Adrenal gland (tissue), 12 donors: ENCODE data around the gene PPP2R5A. TPM values are rescaled to one million over a fixed set of nuclear protein-coding genes. Genes with fewer than 3 reads are reported as not detected.

Experiments
- DNase-seq, 7 donors: peaks; one replicate each; pipeline ENCODE4 v3.0.0-alpha.2; 2019 to 2020
- H3K27ac ChIP-seq, 5 donors: fragments of 200-600 bp; sonication (generic) in 4 of 5; 1 replicate in 3 of 5; 2 replicates in 2 of 5; pipeline versions ENCODE4 v1.5.1 to v1.8.0; 2016 to 2020; ENCODE audit warnings: mild to moderate bottlenecking in 1 of 5
- H3K27me3 ChIP-seq: fragments of 200-600 bp; 2 replicates; pipeline ENCODE4 v1.8.0; 2021
- H3K36me3 ChIP-seq, 2 donors: fragments of 200-600 bp; replicated peaks in 1 of 2; 1 replicate in 1 of 2; 2 replicates in 1 of 2; pipeline versions ENCODE4 v1.5.1 to v1.8.0; 2018 to 2022
- H3K4me1 ChIP-seq, 2 donors: fragments of 200-600 bp; replicated peaks in 1 of 2; 1 replicate in 1 of 2; 2 replicates in 1 of 2; pipeline versions ENCODE4 v1.5.1 to v1.8.0; 2018 to 2021
- H3K4me3 ChIP-seq, 4 donors: fragments of 200-600 bp; sonication (generic) in 3 of 4; one replicate each; pipeline ENCODE4 v1.5.1; 2016 to 2018
- H3K9me3 ChIP-seq, 3 donors: fragments of 200-600 bp; sonication (generic) in 1 of 3; replicated peaks in 1 of 3; 1 replicate in 2 of 3; 2 replicates in 1 of 3; pipeline versions ENCODE4 v1.5.1 to v1.8.0; 2016 to 2021
- POLR2A ChIP-seq, 2 donors: fragments of 450-650 bp; IDR thresholded peaks; one replicate each; pipeline ENCODE4 v1.6.1; 2017; ENCODE audit warnings: antibody characterized with exemption in 2 of 2, mild to moderate bottlenecking in 2 of 2, moderate library complexity in 1 of 2
- WGBS, 4 donors: extraction: QIAGEN DNeasy Blood & Tissue Kit in 2 of 4; methylation state at CpG; one replicate each; pipeline versions ENCODE4 v1.1.5 to v1.1.7; 2013 to 2017; 5-methylcytosine and 5-hydroxymethylcytosine counted together
- intact Hi-C, 2 donors: fragments of 100-400 bp; cut with DNase I; formaldehyde crosslinking; loops; one replicate each; pipeline versions ENCODE4 v1.14.1 to v1.15.0; 2022 to 2023
- polyA plus RNA-seq, 3 donors: library from polyadenylated mRNA; stranded (reverse); fragments of 200-250 nt in 2 of 3; fragments of 350-450 nt in 1 of 3; fragmentation: Illumina TruSeq in 1 of 3; extraction: RNeasy Lipid Tissue Mini Kit (QIAGEN cat#74804) in 1 of 3; gene quantifications; one replicate each; pipeline ENCODE4 v1.2.3, GENCODE V29; 2013 to 2014
- total RNA-seq, 9 donors: library from RNA; depleted of rRNA in 4 of 9; stranded (reverse); fragments of >200 nt in 4 of 9; fragments of 120-200 nt in 1 of 9; fragmentation: NEBNext Ultra II Directional in 1 of 9; extraction: Animal tissue kit (Norgen Biotek cat#: 25700) in 1 of 9; gene quantifications; one replicate each; pipeline versions ENCODE4 v1.1.0 to v1.2.4, GENCODE V29; 2013 to 2023
- TF ChIP-seq, protein P1 (sequence below), 6 experiments: fragments of 450-650 bp in 4 of 6; fragments of 200-600 bp in 2 of 6; sonication (generic) in 1 of 6; IDR thresholded peaks; 1 replicate in 5 of 6; 2 replicates in 1 of 6; pipeline versions ENCODE4 v1.5.1 to v1.8.0; 2016 to 2021; ENCODE audit warnings: antibody characterized with exemption in 6 of 6, mild to moderate bottlenecking in 2 of 6, moderate library complexity in 1 of 6
- donor health status: healthy with polysubstance abuse.
- donor health status: Bipolar disorder and iron deficiency.
- donor health status: DM: yes; HTN: yes; CAD: no.
- donor health status: DM: no; HTN: no; CAD: no.
- donor health status: DM: no; HTN: no; CAD: no.
- donor health status: DM: yes; HTN: yes; CAD: no.

Gene PPP2R5A
- total and polyA plus RNA-seq, 12 donors, result 11.8 to 27.5 (median 21.1) TPM

DNA sequence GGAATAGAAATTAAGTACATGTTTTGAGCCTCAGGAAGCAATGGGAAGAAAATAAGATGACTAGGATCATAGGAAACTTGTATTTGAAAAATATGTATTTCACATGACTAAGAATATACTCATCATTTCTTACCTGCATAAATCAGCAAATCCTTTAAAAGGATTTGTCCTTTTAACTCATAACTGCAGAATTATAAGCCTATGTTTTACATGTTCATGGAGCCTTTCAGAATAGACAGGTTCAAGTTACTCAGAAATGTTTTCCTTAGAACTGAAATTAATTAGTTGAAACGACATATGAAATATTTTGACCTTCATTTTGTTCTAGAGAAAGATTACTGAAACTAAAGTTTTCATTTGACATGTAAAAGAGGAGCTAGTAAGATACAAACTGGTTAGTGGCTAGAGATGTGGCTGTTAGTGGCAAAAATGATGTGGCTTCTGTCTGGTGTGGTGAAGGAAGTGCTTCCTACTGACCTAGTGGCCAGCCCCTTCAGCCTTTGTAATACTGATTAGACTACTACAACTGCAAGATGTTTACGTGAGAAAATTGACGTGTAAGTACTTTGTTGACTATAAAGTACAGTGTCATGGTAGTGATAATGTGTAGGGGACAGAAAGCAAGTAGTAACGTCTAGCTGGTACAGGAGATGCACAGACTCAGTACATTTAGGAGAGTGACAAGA is 74.7 kb downstream of the PPP2R5A start:
- no peak overlapping the region for H3K27ac ChIP-seq
- no peaks in the 10 kb centered on the region for H3K27me3 ChIP-seq
- no peaks in the 10 kb centered on the region for H3K4me1 ChIP-seq
- TF ChIP-seq, protein P1, sequence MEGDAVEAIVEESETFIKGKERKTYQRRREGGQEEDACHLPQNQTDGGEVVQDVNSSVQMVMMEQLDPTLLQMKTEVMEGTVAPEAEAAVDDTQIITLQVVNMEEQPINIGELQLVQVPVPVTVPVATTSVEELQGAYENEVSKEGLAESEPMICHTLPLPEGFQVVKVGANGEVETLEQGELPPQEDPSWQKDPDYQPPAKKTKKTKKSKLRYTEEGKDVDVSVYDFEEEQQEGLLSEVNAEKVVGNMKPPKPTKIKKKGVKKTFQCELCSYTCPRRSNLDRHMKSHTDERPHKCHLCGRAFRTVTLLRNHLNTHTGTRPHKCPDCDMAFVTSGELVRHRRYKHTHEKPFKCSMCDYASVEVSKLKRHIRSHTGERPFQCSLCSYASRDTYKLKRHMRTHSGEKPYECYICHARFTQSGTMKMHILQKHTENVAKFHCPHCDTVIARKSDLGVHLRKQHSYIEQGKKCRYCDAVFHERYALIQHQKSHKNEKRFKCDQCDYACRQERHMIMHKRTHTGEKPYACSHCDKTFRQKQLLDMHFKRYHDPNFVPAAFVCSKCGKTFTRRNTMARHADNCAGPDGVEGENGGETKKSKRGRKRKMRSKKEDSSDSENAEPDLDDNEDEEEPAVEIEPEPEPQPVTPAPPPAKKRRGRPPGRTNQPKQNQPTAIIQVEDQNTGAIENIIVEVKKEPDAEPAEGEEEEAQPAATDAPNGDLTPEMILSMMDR (IDR thresholded peaks at IDR 0.05), result no peak
- TF ChIP-seq POLR2A (IDR thresholded peaks at IDR 0.05), result no peak
- WGBS, 4 donors, result 79 to 87% (median 83%) methylated on average over 4 of the region's 4 CpGs
- intact Hi-C loops, result no loop called here
- no peak overlapping the region for H3K4me3 ChIP-seq
- no peak for DNase-seq
- H3K9me3 ChIP-seq, result no peaks in the 10 kb centered on the region
- peaks cover 0 to 53% of the 10 kb centered on the region in 2 donors for H3K36me3 ChIP-seq

DNA sequence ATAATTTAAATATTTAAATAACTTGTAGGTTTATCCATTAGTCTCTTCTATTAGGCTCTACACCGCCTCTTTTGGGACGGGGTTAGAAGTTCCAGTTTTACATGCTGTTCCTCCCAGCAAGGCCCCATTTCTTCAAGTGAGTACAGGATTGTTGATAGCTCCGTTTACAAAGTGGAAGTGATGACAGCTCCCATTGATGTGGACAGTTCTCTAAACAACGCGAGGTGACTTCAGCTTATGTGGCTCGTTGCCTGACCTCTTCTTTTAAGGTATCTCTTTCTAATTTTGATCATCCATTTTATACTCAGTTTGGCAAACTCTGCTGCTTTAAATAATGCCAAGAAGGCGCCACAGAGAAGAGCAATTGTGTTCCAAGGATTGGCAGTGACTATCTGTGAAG is 79.8 kb downstream of the PPP2R5A start:
- Histone ChIP-seq H3K4me1 (no peaks in the 10 kb centered on the region), H3K4me3 (no peak overlapping the region), H3K27me3 (no peaks in the 10 kb centered on the region), H3K9me3 (no peaks in the 10 kb centered on the region), H3K27ac (no peak overlapping the region), H3K36me3 (peaks cover 0 to 33% of the 10 kb centered on the region in 2 donors)
- TF ChIP-seq, protein P1 (IDR thresholded peaks at IDR 0.05), result no peak
- TF ChIP-seq POLR2A (IDR thresholded peaks at IDR 0.05), result no peak
- DNase-seq, result no peak
- intact Hi-C loops, result loop anchor here in 1 of 2 donors (5.0 kb wide), 1 partner anchor 293 kb away; no protein-coding TSS in a partner anchor
- 86 to 90% (median 88%) methylated on average over 7 of the region's 7 CpGs for WGBS, 4 donors

DNA sequence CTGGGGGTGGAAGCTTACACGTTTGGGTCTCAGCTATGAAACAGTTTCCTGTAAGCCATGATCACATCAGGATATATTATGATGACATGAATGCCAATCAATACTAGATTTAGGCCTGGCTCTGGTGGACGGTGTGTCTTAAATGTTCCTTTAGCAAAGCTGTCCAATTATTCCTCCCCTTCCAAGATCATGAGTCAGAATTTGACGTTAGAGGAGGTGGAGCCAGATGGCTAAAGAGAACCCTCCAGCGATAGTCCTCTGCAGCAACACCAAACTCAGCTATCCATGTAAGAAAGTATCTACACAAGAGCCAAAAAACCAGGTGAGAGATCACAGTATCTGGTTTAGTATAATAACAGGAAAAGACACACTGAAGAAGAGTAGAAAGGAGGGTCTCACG is 81.7 kb downstream of the PPP2R5A start:
- Histone ChIP-seq H3K4me1 (no peaks in the 10 kb centered on the region), H3K36me3 (peaks cover 0 to 18% of the 10 kb centered on the region in 2 donors), H3K27ac (no peak overlapping the region), H3K9me3 (no peaks in the 10 kb centered on the region), H3K4me3 (no peak overlapping the region), H3K27me3 (no peaks in the 10 kb centered on the region)
- no peak for TF ChIP-seq POLR2A (IDR thresholded peaks at IDR 0.05)
- TF ChIP-seq, protein P1 (IDR thresholded peaks at IDR 0.05), result no peak
- no peak for DNase-seq
- WGBS, 4 donors, result 68 to 73% (median 72%) methylated on average over 5 of the region's 5 CpGs
- intact Hi-C loops, result loop anchor here in 1 of 2 donors (5.0 kb wide), 1 partner anchor 295 kb away; no protein-coding TSS in a partner anchor

DNA sequence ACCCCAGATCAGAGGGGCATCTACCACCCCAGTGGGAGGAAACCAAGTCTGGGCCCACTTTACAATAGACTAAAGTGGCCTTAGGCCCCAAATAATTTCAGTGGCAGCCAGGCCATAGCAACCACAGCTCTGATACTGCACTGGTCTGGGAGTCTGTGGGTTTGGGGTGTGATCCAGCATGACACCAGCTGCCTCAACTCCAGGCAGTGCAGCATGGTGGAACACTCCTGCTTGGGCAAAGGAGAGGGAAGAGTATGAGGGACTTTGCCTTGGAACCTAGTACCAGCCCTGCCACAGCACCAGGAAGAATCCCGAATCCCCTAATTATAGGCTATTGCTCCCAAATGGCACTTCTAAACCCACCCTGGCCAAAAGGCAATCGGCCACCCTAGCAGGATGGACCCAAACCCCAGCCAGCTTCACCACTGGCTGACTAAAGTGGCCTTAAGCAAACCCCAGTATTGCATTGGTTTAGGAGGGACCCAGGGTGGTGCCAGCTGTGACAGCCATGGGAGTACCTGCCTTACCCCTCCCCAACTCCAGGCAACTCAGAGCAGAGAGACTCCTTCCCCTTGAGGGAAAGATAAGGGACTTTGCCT is 82.4 kb downstream of the PPP2R5A start:
- no peaks in the 10 kb centered on the region for H3K9me3 ChIP-seq
- 71 to 100% (median 93%) methylated on average over 1 to 2 of the region's 2 CpGs for WGBS, 4 donors
- H3K36me3 ChIP-seq, result peaks cover 0 to 12% of the 10 kb centered on the region in 2 donors
- no peak for DNase-seq
- H3K27ac ChIP-seq, result no peak overlapping the region
- no peak overlapping the region for H3K4me3 ChIP-seq
- TF ChIP-seq, protein P1 (IDR thresholded peaks at IDR 0.05), result no peak
- no peak for TF ChIP-seq POLR2A (IDR thresholded peaks at IDR 0.05)
- H3K27me3 ChIP-seq, result no peaks in the 10 kb centered on the region
- intact Hi-C loops, result loop anchor here in 1 of 2 donors (5.0 kb wide), 1 partner anchor 295 kb away; no protein-coding TSS in a partner anchor
- H3K4me1 ChIP-seq, result no peaks in the 10 kb centered on the region
